ENCODE results near the gene ZNF526. TPM values are rescaled to one million over a fixed set of nuclear protein-coding genes. Genes with fewer than 3 reads are reported as not detected.

Gene ZNF526
- total and polyA plus RNA-seq, 9 of the 15 experiments (the other 6 are each of a cell fraction or from before 2014, with no cell fraction given) = 1.3 to 17.9 (median 6.2) TPM

DNA sequence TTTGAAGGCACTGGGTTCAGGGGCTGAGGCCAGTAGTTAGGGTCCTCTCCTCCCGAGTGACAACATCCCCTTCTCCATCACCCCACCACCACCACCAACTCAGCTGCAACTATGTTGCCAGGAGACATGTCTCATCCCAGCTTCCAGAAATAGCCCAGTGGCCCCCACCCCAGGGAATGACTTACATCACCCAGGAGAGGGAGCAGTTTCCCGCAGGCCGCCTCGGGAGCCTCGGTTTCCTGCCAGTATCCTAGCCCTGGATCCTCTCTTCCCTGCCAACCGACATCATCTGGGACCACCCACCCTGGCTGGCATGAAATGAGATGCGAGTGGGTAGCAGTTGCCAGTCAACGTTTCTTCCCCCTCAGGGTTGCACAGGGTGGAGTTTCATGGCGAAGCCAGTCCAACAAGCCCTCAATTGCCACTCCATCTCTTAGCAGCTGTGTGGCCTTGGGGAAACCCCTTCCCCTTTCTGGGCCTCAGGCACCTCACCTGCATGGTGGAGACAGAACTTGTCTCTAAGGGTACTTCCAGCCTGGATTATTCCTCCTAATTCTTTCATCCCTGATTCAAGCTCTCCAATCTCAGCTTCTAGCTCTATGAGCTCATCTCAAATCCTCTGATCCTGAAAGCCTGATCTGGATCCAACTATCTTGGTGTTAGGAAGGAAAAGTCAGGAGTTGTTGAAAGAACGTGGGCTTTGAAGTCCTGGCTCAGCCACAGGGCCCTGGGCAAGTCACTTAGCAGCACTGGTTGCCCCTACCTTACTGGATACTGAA lies 26.2 kb downstream of the ZNF526 start:
- peaks cover 10 to 42% of the 10 kb centered on the region in 2 experiments for H3K4me1 ChIP-seq (replicated peaks in 1 of 2; ENCODE audit: control insufficient read depth in 2 of 2, insufficient read depth in 2 of 2, low read length in 2 of 2)
- FAIRE-seq = no peak
- no peak overlapping the region for H3K4me2 ChIP-seq (ENCODE audit: insufficient read depth, low read length)
- TF ChIP-seq SAP30 (IDR thresholded peaks at IDR 0.05; ENCODE audit: borderline replicate concordance, insufficient read depth, low read depth, low read length, poor library complexity, severe bottlenecking) (no peak), CC2D1A (IDR thresholded peaks at IDR 0.05) (peak; percentile 67; the same call in 1 of the 2 replicates), ARNT (IDR thresholded peaks at IDR 0.05) (0 out of 4 replicates have a peak, but pooled peaks of 1 of the 2 experiments have one; percentile 28), MEF2A (IDR thresholded peaks at IDR 0.05; ENCODE audit: control insufficient read depth, low read depth, low read length) (peak; percentile 83), MTF1 (CRISPR knock-in tag; IDR thresholded peaks at IDR 0.05; ENCODE audit: borderline replicate concordance) (no peak), CBFB (CRISPR knock-in tag; IDR thresholded peaks at IDR 0.05) (no peak), SP1 (CRISPR knock-in tag; IDR thresholded peaks at IDR 0.05) (no peak), ZNF696 (CRISPR knock-in tag; conservative IDR thresholded peaks at IDR 0.05) (no peak), PML (IDR thresholded peaks at IDR 0.05; ENCODE audit: low read length) (0 out of 2 replicates have a peak, but pooled peaks have one; percentile 42), RBFOX2 (IDR thresholded peaks at IDR 0.05; ENCODE audit: low read depth, low read length) (no peak), WHSC1 (IDR thresholded peaks at IDR 0.05; ENCODE audit: low read length) (no peak), RB1 (IDR thresholded peaks at IDR 0.05; ENCODE audit: low read depth) (peak; percentile 33; the same call in 1 of the 2 replicates), SRSF7 (optimal IDR thresholded peaks at IDR 0.05; ENCODE audit: low read depth, low read length) (no peak), ZNF134 (CRISPR knock-in tag; conservative IDR thresholded peaks at IDR 0.05) (no peak), CREM (IDR thresholded peaks at IDR 0.05; ENCODE audit: low read depth) (no peak), ZNF551 (CRISPR knock-in tag; IDR thresholded peaks at IDR 0.05) (no peak)
- TF ChIP-seq, protein P1, sequence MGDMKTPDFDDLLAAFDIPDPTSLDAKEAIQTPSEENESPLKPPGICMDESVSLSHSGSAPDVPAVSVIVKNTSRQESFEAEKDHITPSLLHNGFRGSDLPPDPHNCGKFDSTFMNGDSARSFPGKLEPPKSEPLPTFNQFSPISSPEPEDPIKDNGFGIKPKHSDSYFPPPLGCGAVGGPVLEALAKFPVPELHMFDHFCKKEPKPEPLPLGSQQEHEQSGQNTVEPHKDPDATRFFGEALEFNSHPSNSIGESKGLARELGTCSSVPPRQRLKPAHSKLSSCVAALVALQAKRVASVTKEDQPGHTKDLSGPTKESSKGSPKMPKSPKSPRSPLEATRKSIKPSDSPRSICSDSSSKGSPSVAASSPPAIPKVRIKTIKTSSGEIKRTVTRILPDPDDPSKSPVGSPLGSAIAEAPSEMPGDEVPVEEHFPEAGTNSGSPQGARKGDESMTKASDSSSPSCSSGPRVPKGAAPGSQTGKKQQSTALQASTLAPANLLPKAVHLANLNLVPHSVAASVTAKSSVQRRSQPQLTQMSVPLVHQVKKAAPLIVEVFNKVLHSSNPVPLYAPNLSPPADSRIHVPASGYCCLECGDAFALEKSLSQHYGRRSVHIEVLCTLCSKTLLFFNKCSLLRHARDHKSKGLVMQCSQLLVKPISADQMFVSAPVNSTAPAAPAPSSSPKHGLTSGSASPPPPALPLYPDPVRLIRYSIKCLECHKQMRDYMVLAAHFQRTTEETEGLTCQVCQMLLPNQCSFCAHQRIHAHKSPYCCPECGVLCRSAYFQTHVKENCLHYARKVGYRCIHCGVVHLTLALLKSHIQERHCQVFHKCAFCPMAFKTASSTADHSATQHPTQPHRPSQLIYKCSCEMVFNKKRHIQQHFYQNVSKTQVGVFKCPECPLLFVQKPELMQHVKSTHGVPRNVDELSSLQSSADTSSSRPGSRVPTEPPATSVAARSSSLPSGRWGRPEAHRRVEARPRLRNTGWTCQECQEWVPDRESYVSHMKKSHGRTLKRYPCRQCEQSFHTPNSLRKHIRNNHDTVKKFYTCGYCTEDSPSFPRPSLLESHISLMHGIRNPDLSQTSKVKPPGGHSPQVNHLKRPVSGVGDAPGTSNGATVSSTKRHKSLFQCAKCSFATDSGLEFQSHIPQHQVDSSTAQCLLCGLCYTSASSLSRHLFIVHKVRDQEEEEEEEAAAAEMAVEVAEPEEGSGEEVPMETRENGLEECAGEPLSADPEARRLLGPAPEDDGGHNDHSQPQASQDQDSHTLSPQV (IDR thresholded peaks at IDR 0.05) = no peak

More for the DNA sequence above, 26.2 kb downstream of the ZNF526 start:
- POLR2A ChIA-PET = interaction anchor here (0.7 to 1.7 kb wide), 10 partner anchors 9 to 81 kb away, joined by 3 to 10 read pairs (median 3); no protein-coding TSS in a partner anchor
- Histone ChIP-seq H3K9me3 (replicated peaks; ENCODE audit: control insufficient read depth, insufficient read depth, low read depth, low read length) (no peaks in the 10 kb centered on the region), H3K27ac (ENCODE audit: extremely low read depth, low read depth, low read length) (peak overlapping the region; percentile 32; the same call in 2 of the 3 replicates), H3K9ac (ENCODE audit: insufficient read depth in 1 of 2, low read depth in 2 of 2, low read length in 2 of 2) (no peak overlapping the region; a peak in 1 of 4 replicates), H4K20me1 (replicated peaks; ENCODE audit: control insufficient read depth, insufficient read depth, low read length) (no peaks in the 10 kb centered on the region), H3K4me3 (no peak overlapping the region), H2AFZ (ENCODE audit: low read depth, low read length) (no peak overlapping the region), H3K79me2 (ENCODE audit: control insufficient read depth, insufficient read depth, low read length) (peaks cover 40% of the 10 kb centered on the region), H3K36me3 (ENCODE audit: control insufficient read depth, insufficient read depth, low read length) (peaks cover 37% of the 10 kb centered on the region; the same call in 2 of the 3 replicates), H3K27me3 (ENCODE audit: control insufficient read depth in 2 of 2, insufficient read depth in 2 of 2, low read length in 2 of 2) (no peaks in the 10 kb centered on the region), H3K9me1 (ENCODE audit: control insufficient read depth, insufficient read depth, low read length) (no peaks in the 10 kb centered on the region)
- in situ Hi-C loops (cut with MboI) (no loop called here), intact Hi-C loops (cut with micrococcal nuclease) (loop anchor here (1.0 kb wide), 1 partner anchor 33 kb away; no protein-coding TSS in a partner anchor)
- no peak for ATAC-seq
- CTCF ChIA-PET (ENCODE audit: low intra/inter-chr PET ratio) = interaction anchor here (1.0 to 4.0 kb wide), 3 partner anchors 34 to 50 kb away, joined by 4 to 24 read pairs (median 5); no protein-coding TSS in a partner anchor
- WGBS (ENCODE audit: insufficient coverage, low coverage, missing lambda C conversion rate) = 36% methylated on average over 10 of the region's 10 CpGs
- BruUV-seq (replicated peaks) = no TSS peak
- DNase-seq (ENCODE audit: extremely low read depth in 1 of 4, low spot score in 3 of 4) = peak; percentile 47 to 65 (median 54)

Data from K562 (cell line).